NCI-H69 (cell line): ENCODE data around the gene OR7C1.
"Not testable (repeated sequence)": the region's sequence is repeated elsewhere in the genome, so short reads cannot be mapped to it uniquely, and the experiment has no call there.

ENCODE experiments used
- DNase-seq: peaks from one replicate; lab custom pipeline; 2025; lab: John Stamatoyannopoulos, UW

Gene OR7C1

GRCh38 chr19:14784730-14785101 is 50.3 kb downstream of the OR7C1 start:
- not testable (repeated sequence) for DNase-seq

GRCh38 chr19:14783410-14783998 is 51.5 kb downstream of the OR7C1 start:
- DNase-seq = not testable (repeated sequence)

- no peak for DNase-seq
These were observed 52.2 kb downstream of the OR7C1 start for GRCh38 chr19:14782626-14783409.

- DNase-seq = not testable (repeated sequence)
These were observed 53.1 kb downstream of the OR7C1 start for GRCh38 chr19:14781713-14782536.

- DNase-seq = not testable (repeated sequence)
These were observed 54.3 kb downstream of the OR7C1 start for GRCh38 chr19:14780622-14781225.

GRCh38 chr19:14779151-14779550 is 55.8 kb downstream of the OR7C1 start:
- DNase-seq = no peak

- not testable (repeated sequence) for DNase-seq
These were observed 56.7 kb downstream of the OR7C1 start, which contains the start of gene ADGRE2 for GRCh38 chr19:14778110-14778845. Gene ADGRE2 (minus strand): TSS chr19:14778560. CDS start chr19:14776756, 1,804 bp downstream.

GRCh38 chr19:14777645-14778044 is 57.3 kb downstream of the OR7C1 start:
- DNase-seq = not testable (repeated sequence)

- no peak for DNase-seq
These were observed 59.0 kb downstream of the OR7C1 start for GRCh38 chr19:14775869-14776586.

GRCh38 chr19:14775326-14775725 is 59.7 kb downstream of the OR7C1 start:
- not testable (repeated sequence) for DNase-seq

GRCh38 chr19:14774373-14774772 is 60.6 kb downstream of the OR7C1 start:
- no peak for DNase-seq

- not testable (repeated sequence) for DNase-seq
These were observed 61.3 kb downstream of the OR7C1 start for GRCh38 chr19:14773722-14774121.

- DNase-seq = no peak
These were observed 62.0 kb downstream of the OR7C1 start for GRCh38 chr19:14772995-14773394.

GRCh38 chr19:14772467-14772866 is 62.5 kb downstream of the OR7C1 start:
- no peak for DNase-seq

GRCh38 chr19:14770944-14771839 is 63.8 kb downstream of the OR7C1 start:
- peak; percentile 21 for DNase-seq

- no peak for DNase-seq
These were observed 64.8 kb downstream of the OR7C1 start for GRCh38 chr19:14770136-14770535.

- DNase-seq = no peak
These were observed 65.8 kb downstream of the OR7C1 start for GRCh38 chr19:14769201-14769600.

- no peak for DNase-seq
These were observed 67.0 kb downstream of the OR7C1 start for GRCh38 chr19:14768001-14768400.

- DNase-seq = no peak
These were observed 67.5 kb downstream of the OR7C1 start for GRCh38 chr19:14767466-14767971.
